Measurements from ENCODE around the gene GTF2IRD1. TPM values are rescaled to one million over a fixed set of nuclear protein-coding genes. Genes with fewer than 3 reads are reported as not detected.

GTF2IRD1 gene
- total RNA-seq, 1 experiment from 2014 or later: 34.3 TPM

GRCh38 chr7:74503943-74504342, 50.2 kb downstream of the GTF2IRD1 start:
- peaks cover 0 to 10% of the 10 kb centered on the region in 2 experiments; a peak in 2 of 4 replicates for H3K4me1 Mint-ChIP-seq
- Histone ChIP-seq H4K5ac (ENCODE audit: insufficient read length, low read depth, low read length) (no peak overlapping the region), H4K91ac (ENCODE audit: insufficient read length, low read depth, low read length) (no peak overlapping the region), H3K23me2 (ENCODE audit: insufficient read length, low read depth, low read length, poor library complexity, severe bottlenecking) (no peaks in the 10 kb centered on the region), H3T11ph (ENCODE audit: low read length) (no peak overlapping the region), H2BK120ac (ENCODE audit: low read depth, low read length, poor library complexity, severe bottlenecking) (no peak overlapping the region), H3K9me3 (ENCODE audit: control insufficient read depth, low read depth, low read length) (no peaks in the 10 kb centered on the region), H2AFZ (ENCODE audit: low read length) (no peak overlapping the region), H2AK5ac (ENCODE audit: insufficient read length, low read length) (no peak overlapping the region), H3K79me2 (ENCODE audit: insufficient read depth, low read length) (no peaks in the 10 kb centered on the region), H3K27ac (ENCODE audit: insufficient read length, low read depth, low read length) (no peak overlapping the region), H2BK15ac (ENCODE audit: low read depth, low read length) (no peak overlapping the region), H2BK5ac (ENCODE audit: insufficient read length, low read length) (no peak overlapping the region), H3K56ac (ENCODE audit: insufficient read length, low read depth, low read length) (no peak overlapping the region), H3K14ac (ENCODE audit: insufficient read depth, low read length) (no peak overlapping the region), H3K18ac (ENCODE audit: insufficient read length, low read depth, low read length) (no peak overlapping the region), H3K4ac (ENCODE audit: low read depth, low read length) (no peak overlapping the region), H3K9ac (ENCODE audit: extremely low read depth, insufficient read length, low read length) (no peak overlapping the region), H4K8ac (replicated peaks; ENCODE audit: insufficient read length, low read depth, low read length) (no peak overlapping the region), H3K4me1 (ENCODE audit: insufficient read depth, low read length) (no peaks in the 10 kb centered on the region), H3K79me1 (ENCODE audit: insufficient read depth, low read depth, low read length, poor library complexity, severe bottlenecking) (no peaks in the 10 kb centered on the region), H2BK12ac (ENCODE audit: insufficient read length, low read depth, low read length) (no peak overlapping the region), H4K20me1 (ENCODE audit: control insufficient read depth, insufficient read depth, insufficient read length) (peaks cover 3% of the 10 kb centered on the region), H2BK20ac (ENCODE audit: low read depth, low read length, poor library complexity, severe bottlenecking) (no peak overlapping the region), H3K27me3 (ENCODE audit: insufficient read depth, low read length) (no peaks in the 10 kb centered on the region), H3K23ac (ENCODE audit: insufficient read length, low read depth, low read length) (no peak overlapping the region), H3K4me2 (ENCODE audit: insufficient read depth, insufficient read length, low read length) (no peak overlapping the region)
- no peak overlapping the region for H3K4me3 Mint-ChIP-seq
- no peaks in the 10 kb centered on the region; the same call in 1 of the 2 replicates for H3K27me3 Mint-ChIP-seq (ENCODE audit: low read depth)
- peaks cover 3 to 24% (median 17%) of the 10 kb centered on the region in 3 experiments; a peak in 6 of 7 replicates for H3K36me3 Mint-ChIP-seq (ENCODE audit: insufficient read depth in 1 of 3, low read depth in 3 of 3)
- WGBS (ENCODE audit: extremely low coverage, insufficient read length, low lambda C conversion rate): no CpG with 5 or more reads among the region's 8 CpGs
- peaks cover 0 to 2% of the 10 kb centered on the region in 2 experiments; a peak in 2 of 5 replicates for H3K9me3 Mint-ChIP-seq
- TF ChIP-seq CTCF (conservative IDR thresholded peaks at IDR 0.05): no peak
- DNase-seq: no peak
- H3K27ac Mint-ChIP-seq: no peak overlapping the region

Data from H9 (cell line).